Erythroblast (primary cell): ENCODE results near the gene TBRG4.

Source experiments
- GATA1 ChIP-seq: IDR thresholded peaks from 2 replicates; pipeline ENCODE4 v1.6.1; 2011; ENCODE audit warnings: low read depth, mild to moderate bottlenecking, control low read depth, low read length, moderate library complexity
- POLR2A ChIP-seq: IDR thresholded peaks from 2 replicates; pipeline ENCODE4 v1.6.1; 2011; ENCODE audit warnings: mild to moderate bottlenecking, low read length

- TF ChIP-seq POLR2A (no peak), GATA1 (no peak)
Observed at GRCh38 chr7:45081670-45081974, 29.9 kb downstream of the TBRG4 start.
